Smooth muscle cell of the brain vasculature (primary cell): ENCODE measurements around the gene EXOC4.

Experiments used
- DNase-seq: peaks from one replicate; pipeline ENCODE4 v3.0.0-alpha.2; 2012; ENCODE audit warnings: low read depth, low spot score

EXOC4 gene

DNA sequence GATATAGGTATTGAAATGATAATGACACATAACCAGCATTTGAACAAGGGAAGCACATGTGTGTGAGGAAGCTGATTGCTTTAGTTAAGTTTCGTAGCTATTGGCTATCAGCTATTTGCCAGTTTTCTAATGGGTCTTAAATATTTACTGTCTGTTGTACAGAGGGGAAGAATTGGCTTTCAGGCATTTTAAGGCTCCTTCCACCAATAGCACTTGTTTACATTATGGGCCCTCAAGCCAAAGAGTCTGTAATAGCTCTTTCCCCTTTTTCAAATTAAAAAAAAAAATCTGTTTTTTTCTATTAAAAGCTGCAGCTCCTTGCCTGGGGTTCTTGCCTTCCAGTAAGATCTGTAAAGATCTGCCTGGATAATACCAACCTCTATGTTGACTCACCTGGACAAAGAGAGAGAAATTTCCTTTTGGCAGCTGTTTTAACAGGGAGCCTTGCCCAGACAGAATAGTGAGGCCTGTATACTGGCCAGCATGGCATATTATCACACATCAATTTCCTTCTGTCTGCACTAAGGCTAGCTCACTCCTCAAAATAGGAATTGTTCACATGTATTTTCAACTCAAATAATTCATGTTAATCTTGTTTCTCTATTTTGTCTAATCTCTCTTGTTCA lies 769.5 kb downstream of the EXOC4 start:
- no peak for DNase-seq

GRCh38 chr7:134024739-134025138 lies 771.9 kb downstream of the EXOC4 start:
- DNase-seq = no peak

- DNase-seq = no peak
Measured at GRCh38 chr7:134028853-134029252, 776.0 kb downstream of the EXOC4 start.

- no peak for DNase-seq
Measured at GRCh38 chr7:134029743-134030142, 776.9 kb downstream of the EXOC4 start.

DNA sequence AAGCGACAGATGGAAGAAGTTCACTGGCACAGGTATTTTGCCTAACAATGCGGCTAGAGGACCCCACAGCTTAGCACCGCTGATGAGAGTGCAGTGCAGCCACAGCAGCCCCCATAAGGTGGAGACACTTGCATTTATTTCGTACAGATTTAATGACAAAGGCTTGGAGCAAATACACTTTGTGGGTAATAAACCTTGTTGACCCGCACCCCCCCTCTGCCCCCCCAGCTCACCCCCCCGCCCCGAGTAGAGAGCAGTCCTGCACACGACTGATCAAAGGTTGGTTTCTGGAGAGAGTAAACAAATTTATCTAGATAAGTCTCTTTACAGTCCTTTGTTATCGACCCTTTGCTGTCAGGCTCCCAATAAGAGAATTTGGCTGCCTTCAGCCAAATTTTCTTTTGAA lies 777.6 kb downstream of the EXOC4 start:
- no peak for DNase-seq

GRCh38 chr7:134031835-134032617 lies 779.1 kb downstream of the EXOC4 start:
- no peak for DNase-seq

GRCh38 chr7:134034652-134035051 lies 781.8 kb downstream of the EXOC4 start:
- DNase-seq = no peak

DNA sequence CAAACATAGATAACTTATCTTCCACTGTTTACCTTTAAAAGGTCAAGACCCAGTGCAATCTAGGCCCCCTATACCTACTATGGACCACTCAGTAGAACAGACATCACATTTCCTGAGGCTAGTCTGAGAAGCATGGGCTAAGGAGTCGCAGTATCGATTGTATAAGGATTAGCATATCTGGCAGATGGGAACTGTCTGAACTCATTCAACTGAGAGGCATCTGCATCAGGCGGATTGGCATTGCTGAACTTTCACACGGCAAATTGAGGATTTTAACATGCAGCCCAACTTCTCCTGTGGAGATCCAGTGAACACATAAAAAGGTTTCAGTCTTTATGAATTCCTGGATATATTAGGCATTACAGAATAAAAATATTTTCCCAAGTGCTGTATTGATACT lies 785.1 kb downstream of the EXOC4 start:
- DNase-seq = no peak

GRCh38 chr7:134040988-134041387 lies 788.1 kb downstream of the EXOC4 start:
- DNase-seq = no peak

GRCh38 chr7:134041477-134041876 lies 788.6 kb downstream of the EXOC4 start:
- DNase-seq = no peak

DNA sequence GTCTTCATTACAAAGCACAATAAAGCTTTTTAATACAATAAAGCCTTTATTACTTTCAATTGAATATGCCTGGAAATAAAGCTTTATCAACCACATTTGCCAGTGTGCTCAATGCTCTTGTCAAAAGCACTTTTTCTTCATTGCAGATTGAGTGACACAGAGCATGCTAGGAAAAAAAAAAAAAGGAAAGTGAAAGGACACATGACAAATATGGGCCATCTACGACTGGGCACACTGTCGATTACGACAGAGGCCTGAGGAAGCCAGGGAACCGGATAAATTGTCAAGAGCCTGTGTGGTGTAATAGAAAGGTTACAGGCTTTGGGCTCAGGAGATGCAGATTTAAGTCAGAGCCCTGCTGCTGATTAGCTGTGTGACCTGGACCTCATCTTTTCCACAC lies 789.4 kb downstream of the EXOC4 start:
- no peak for DNase-seq

DNA sequence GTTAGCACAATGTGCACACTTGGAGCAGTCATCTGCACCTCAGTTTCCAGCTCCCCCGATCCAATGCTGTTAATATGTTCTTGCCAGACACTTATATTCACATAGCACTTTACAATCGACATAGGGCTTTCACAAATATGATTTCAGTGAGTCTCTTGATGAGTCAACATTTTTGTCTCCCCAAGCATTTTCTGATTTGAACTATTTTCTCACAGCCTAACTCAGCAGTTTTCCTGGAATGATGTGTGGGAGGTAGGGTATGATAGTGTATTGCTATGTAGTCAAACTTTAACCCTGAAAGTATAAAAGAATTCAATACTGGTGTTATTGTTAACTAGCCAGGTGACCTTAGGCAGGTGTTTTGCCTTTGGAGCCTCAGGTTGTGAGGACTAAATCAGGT lies 791.8 kb downstream of the EXOC4 start:
- no peak for DNase-seq

- no peak for DNase-seq
Measured at GRCh38 chr7:134045716-134046115, 792.8 kb downstream of the EXOC4 start.

- DNase-seq = no peak
Measured at GRCh38 chr7:134046594-134047128, 793.8 kb downstream of the EXOC4 start.

- no peak for DNase-seq
Measured at GRCh38 chr7:134047675-134048074, 794.8 kb downstream of the EXOC4 start.

GRCh38 chr7:134048166-134048565 lies 795.3 kb downstream of the EXOC4 start:
- no peak for DNase-seq

GRCh38 chr7:134051020-134051419 lies 798.1 kb downstream of the EXOC4 start:
- DNase-seq = no peak

DNA sequence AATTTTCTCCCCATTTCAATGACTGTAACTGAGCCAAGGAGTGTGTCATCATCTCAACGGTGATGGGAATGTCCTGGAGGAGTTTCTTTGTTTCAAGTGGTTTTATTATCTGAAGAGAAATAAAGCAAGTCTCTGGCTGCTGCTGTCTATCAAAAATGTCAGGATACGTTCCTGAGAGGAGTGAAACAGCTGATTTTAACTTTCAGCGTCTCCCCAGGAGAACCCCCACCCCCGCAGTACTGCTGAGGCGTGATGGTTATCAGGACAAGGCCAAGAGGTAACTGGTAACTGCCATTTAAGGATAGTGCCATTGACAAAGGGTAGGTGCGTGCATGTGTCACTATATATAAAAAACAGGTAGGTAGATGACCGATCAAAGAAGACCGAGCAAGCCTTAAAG lies 803.9 kb downstream of the EXOC4 start:
- DNase-seq = no peak

DNA sequence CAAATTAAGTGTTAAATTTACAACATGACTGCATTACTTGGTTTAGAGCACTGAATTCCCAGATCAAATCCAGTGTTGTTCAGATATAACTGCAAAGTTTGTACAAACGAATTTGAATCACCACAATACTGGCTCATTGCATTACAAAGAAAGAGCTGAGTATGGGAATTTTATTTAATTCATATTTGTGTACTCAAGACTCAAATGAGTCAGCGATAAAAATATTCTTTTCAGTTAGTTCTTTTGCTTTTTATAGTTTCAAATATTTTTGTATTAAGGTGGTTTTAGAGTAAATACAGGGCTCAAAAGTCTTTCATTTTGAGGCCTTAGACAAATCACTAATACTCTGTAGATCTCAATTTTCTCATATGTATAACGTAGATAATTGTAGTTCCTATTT lies 805.6 kb downstream of the EXOC4 start:
- DNase-seq = no peak

DNA sequence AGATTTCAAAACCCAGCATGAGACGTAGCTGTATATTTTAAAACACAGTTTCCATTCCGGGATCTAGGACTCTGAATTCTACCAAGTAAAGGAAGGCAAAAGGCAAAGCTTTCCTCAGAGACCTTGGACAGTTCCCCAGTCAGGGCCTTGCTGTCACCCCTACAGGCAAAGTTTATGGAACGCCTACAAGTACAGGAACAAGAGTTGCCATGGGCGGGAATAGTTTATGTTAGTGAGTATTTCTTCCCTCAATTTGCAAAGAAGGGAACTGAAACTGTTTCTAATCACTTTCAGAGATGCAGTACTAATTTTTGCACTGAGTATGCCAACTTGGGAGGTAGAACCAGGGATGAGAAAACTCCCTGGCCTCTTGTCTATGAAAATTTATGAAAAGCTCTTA lies 806.1 kb downstream of the EXOC4 start:
- no peak for DNase-seq

DNA sequence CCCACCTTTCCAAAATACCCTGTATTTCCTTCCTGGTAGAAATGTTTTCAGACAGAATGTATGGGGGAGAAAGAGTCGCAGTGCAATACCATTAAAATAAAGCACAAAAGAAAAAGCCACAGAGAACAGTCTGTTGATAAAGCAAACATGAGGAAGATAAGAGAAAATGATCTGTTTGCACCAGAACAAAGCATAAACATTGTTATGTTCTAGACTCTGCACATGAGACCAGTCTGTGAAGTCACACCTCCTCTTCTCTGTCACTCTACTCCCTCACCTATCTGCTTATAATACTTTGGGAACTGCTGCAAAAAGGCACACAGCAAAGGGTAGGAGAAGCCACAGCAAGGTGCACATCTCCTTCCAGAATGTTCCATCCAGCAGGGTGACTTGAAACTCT lies 807.0 kb downstream of the EXOC4 start:
- no peak for DNase-seq

DNA sequence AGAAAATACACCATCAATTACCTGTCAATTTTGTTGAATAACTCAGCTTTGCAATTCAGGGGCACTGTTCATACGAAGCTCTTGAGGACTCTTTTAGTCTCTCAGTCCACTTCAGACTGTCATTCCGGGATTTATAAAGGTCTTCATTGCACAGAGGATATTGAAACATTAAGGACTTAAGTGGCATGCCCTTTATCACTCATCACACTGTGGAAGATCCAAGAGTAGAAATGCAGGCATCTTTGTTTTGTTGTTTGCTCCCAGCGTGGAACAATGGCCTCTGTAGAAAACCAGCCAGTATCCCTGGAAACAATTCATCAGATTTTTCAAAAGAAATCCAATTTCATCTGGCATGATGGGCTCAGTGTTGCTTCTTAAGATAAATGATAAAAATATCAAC lies 808.0 kb downstream of the EXOC4 start:
- DNase-seq = no peak

GRCh38 chr7:134062460-134062859 lies 809.6 kb downstream of the EXOC4 start:
- DNase-seq = no peak
